Myocyte (in vitro differentiated cells): Measurements from ENCODE around the gene ARID3C. TPM values are rescaled to one million over a fixed set of nuclear protein-coding genes. Genes with fewer than 3 reads are reported as not detected.
A peak's percentile ranks its signal among the peaks of the same experiment; 100 is the strongest.
"Not testable (repeated sequence)": the region's sequence is repeated elsewhere in the genome, so short reads cannot be mapped to it uniquely, and the experiment has no call there.

Experiments used
- DNase-seq: peaks from one replicate; pipeline ENCODE4 v3.0.0-alpha.2; 2012; ENCODE audit warnings: low read depth
- total RNA-seq: library from RNA; depleted of rRNA; stranded (reverse); fragments of >200 nt; gene quantifications from 2 replicates; pipeline ENCODE4 v1.2.3, GENCODE V29; 2014

The ARID3C gene
- total RNA-seq, 1 donor from 2014 or later: not detected

DNA sequence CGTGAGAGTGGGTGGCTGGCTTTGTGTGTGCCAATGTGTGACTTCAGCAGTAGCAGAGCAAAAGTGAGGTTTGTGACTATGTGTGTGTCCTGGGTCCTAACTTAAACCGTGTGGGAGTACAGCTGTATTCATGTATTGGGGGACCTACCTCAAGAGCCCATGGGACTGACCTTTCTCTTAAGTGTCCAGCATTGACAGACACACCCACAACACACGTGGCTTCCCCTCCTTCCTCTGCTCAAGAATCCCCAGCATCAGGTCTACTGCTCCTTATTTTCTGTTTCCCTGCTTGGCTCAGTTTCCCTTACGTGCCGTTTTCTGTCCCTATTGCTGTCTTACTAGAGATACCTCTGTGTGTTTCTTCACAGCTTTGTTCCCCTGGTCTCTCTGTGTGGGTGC lies 23.7 kb upstream of the ARID3C start:
- no peak for DNase-seq

DNA sequence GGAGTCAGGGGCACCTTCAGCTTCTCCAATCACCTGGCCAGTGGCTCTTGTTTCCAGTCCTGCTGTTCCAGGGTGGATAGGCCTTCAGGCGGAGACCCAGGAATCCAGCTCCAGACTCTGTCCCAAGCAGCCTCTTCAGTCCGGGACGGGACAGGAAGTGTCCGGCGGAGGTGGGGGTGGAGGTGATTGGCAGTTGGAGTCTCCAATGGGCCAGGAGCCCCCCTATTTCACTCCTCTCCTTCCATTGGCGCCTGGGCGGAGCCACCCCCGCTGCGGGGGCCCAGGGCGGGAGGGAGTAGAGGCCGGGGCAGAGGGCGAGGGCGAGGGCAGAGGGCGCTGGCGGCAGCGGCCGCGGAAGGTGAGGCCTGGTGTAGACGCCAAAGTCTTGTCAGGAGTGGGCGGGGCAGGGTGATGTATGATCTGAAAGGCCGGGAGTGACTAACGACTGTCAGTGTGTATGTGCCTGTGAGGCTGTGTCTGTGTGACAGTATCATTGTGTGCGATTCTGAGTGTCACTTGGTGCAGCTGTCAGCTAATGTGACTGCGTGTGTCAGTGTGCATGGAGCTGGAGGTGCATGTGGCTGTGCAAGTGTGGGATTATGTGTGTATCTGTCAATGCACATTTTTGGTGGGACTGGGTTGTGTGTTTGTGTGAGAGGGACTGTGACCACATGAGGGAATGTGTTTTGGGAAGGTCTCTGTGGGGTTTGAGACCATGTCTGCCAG lies 23.2 kb upstream of the ARID3C start, which contains the start of gene IL11RA:
Gene IL11RA (plus strand): TSS at position 310 of the 726 bp plus-strand sequence. CDS start 3,033 bp downstream, outside the sequence.
- DNase-seq: peak; percentile 90

DNA sequence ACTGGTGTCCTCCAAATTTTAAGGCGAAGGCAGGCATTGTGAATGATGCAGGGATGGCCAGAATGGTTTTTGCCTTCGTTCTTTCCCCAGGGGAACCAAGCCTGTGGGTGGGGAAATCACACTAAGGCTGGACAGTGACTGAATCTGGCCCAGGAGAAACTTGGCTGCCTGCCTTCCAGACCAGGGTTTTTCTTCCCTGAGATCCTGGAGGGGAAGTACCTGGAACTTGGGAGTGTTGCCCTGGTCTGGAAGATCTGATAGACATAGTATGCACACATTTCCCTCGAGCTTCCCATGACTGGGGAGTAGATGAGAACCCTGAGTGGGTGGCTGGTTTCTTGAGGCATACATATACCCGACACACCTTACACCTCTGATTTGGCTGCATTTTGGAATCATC lies 22.5 kb upstream of the ARID3C start:
- no peak for DNase-seq

DNA sequence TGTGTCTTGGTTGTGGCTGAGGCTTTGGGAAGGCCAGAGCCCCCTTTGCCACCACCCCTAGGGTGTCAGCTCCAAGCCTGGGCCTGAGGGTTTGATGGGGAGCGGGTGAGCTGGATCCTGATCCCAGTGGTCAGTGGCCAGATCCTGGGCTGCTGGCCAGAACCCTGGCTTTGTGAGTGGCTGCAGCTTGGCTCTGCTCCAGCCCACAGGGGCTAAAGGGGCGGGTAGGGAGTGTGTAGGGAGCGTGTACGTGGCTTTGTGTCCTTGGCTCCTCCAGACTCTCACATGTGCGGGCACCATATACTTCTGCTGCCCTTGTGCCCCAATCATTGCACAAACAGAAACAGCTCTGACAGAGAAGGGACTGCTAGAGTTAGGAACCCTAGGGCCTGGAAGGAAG lies 21.9 kb upstream of the ARID3C start:
- DNase-seq: peak; percentile 84

DNA sequence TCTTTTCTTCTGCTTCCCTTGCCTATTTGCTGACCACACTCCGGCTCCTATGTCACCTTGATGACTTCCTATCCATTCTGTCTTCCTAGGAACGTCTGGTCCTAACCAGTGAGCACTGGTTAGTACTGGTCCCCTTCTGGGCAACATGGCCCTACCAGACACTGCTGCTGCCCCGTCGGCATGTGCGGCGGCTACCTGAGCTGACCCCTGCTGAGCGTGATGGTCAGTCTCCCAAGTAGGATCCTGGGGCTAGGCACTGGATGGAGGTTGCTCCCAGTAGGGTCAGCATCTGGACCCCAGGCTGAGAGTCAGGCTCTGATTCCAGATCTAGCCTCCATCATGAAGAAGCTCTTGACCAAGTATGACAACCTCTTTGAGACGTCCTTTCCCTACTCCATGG lies 19.8 kb upstream of the ARID3C start:
- no peak for DNase-seq

DNA sequence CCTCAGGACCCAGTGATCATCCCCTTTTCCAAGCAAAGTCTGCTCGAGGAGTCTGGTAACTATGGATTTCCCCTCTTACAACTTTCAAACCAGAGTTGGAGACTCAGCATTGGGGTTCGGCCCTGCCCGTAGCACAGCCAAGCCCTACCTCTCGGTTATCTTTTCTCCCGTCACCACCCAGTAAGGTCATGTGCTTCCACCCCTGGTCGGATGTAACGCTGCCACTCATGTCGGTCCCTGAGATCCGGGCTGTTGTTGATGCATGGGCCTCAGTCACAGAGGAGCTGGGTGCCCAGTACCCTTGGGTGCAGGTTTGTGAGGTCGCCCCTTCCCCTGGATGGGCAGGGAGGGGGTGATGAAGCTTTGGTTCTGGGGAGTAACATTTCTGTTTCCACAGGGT lies 18.8 kb upstream of the ARID3C start:
- DNase-seq: no peak

DNA sequence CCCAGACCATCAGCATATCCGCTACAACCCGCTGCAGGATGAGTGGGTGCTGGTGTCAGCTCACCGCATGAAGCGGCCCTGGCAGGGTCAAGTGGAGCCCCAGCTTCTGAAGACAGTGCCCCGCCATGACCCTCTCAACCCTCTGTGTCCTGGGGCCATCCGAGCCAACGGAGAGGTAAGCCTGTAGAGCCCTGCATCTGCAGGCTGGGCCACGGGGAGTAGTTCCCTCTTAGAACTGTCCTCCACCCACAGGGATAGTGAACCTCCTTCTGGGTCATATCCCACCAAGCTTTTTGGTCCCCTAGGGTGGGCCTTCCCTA lies 18.2 kb upstream of the ARID3C start:
- no peak for DNase-seq

DNA sequence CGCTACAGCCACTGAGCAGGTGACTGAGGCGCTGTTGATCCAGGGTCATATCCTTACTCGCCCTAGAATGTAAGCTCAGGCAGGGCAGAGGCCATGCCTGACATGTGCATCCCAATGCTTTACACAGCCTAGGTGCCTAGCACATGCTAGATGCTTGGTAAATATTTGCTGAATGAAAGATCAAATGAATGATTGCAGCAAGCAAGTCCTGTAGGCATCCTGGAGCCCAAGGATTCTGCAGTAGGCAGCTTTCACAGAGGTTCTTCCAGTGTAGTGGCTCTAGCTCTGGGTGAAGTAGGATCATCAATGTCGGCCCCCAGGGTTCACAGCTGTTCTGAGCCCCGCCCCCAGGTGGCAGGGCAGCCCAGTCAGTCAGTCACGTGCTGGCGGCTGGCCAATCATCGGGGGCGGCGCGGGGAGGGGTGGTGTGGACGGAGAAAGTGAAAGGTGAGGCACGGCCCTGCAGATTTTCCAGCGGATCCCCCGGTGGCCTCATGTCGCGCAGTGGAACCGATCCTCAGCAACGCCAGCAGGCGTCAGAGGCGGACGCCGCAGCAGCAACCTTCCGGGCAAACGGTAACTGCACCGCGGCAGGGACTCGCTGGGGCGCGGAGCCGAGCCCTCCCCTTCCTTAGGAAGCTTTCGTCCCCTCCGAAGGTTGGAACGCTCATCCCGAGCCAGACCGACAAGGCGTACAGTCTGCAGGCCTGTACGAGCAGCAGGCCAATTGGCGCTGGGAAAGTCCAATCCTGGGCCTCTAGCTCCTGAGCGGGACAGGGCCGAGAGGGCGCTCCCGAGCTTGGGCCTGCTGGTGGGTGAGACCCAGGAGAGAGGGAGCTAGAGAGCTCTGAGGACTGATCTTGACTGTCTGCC lies 17.6 kb upstream of the ARID3C start, which contains the start of gene GALT:
Gene GALT (plus strand): TSS at position 465 of the 873 bp plus-strand sequence. CDS start 30 bp downstream, at position 495.
- peak; percentile 93 for DNase-seq

DNA sequence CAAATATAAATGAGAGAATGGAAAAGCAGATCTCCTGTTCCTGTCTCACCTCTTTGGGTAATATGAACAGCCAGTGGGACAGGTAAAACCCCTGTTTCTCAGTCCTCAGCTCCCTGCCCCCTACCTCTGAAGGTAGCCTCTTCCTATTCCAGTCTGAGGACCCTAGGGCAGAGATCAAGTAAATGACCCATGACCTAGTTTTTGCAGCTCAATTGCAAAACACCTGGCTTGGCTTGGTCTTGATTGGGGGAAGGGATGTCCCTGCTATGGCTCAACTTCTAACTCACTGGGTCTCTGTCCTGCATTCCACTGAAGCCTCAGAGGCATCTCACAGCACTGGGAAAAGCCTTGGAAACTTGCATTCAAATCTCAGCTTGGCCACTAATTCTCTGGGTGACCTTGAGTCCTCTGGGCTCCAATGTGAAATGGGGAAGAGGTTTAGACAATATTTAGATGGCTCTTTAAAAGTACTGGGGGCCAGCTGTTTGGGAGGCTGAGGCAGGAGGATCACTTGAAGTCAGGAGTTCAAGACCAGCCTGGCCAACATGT lies 16.0 kb upstream of the ARID3C start:
- no peak for DNase-seq

DNA sequence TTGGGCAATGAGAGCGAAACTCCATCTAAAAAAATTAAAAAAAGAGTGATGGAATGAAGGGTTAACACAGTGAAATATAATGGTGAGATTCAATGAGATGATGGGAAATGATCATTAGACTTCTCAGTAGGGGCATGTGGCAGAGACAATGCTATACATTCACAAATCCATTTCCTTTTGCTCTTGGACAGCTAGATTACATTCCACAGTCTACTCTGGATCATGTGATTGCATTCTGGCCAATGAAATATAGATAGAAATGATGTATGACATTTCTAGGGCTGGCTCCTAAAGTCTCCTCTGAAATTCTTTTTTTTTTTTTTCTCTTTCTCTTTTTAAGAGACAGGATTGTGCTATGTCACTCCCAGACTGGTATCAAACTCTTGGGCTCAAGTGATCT lies 13.8 kb upstream of the ARID3C start:
- DNase-seq: no peak

DNA sequence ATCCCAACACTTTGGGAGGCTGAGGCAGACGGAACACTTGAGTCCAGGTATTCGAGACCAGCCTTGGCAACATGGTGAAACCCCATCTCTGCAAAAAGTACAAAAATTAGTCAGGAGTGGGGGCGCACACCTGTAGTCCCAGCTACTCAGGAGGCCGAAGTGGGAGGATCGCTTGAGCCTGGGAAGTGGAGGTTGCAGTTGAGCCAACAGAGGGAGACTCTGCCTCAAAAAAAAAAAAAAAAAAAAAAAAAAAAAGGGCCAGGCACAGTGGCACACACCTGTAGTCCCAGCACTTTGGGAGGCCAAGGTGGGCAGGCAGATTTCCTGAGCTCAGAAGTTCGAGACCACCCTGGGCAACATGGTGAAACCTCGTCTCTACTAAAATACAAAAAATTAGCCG lies 10.5 kb upstream of the ARID3C start:
- DNase-seq: not testable (repeated sequence)

DNA sequence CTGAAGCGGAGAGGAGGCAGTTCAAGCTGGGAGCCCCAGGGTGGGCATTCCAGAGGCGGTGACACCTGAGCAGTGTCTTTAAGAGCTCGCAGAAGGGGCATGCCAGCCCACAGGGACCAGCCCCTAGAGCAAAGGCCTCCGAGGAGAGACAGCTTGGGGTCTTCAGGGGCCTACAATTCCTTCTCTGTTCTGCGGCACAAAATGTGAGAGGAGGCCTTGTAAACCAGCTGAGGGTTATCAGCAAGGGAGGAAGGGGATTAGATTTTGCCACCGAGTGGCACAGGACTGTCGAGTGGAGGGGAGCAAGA lies 9.2 kb upstream of the ARID3C start:
- DNase-seq: no peak

DNA sequence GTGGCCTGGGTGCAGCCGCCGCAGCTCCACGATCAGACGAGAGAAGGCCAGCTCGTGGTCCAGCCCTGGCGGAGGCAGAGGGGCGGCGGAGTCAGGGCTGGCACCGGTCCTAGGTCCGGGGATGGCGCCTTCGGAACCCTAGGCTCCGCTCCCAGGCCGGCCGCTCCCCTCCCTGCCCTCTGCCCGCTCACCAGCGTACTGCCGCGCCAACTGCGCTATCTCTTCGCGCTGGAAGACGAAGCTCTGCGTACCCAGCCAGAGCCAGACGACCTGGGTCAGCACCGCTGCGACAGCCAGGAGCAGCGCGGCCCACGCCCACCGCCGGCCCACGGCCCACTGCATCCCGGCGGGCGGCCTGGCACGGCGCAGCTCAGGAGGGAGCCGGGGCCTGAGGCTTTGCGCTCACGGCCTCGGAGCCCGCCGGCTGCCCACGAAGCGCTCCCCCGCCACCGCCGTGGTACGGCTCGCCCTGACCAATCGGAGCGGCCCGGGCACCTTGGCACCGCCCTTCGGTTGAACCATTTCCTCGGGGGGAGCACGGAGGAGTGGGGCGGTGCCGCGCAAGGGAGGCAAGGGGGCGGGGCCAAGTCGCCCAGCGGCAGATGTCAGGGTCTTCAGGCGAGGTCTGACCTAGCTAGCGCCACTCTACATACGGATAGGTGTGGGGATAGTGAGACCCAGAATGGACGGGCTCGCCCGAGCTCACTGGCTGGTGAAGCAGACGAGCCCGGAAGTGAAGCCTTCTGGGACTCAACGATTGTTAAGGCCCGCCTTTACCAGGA lies 8.7 kb upstream of the ARID3C start, which contains the start of gene SIGMAR1:
Gene SIGMAR1 (minus strand): TSS at position 432 of the 782 bp plus-strand sequence. CDS start 90 bp downstream, at position 342.
- peak; percentile 96 for DNase-seq

DNA sequence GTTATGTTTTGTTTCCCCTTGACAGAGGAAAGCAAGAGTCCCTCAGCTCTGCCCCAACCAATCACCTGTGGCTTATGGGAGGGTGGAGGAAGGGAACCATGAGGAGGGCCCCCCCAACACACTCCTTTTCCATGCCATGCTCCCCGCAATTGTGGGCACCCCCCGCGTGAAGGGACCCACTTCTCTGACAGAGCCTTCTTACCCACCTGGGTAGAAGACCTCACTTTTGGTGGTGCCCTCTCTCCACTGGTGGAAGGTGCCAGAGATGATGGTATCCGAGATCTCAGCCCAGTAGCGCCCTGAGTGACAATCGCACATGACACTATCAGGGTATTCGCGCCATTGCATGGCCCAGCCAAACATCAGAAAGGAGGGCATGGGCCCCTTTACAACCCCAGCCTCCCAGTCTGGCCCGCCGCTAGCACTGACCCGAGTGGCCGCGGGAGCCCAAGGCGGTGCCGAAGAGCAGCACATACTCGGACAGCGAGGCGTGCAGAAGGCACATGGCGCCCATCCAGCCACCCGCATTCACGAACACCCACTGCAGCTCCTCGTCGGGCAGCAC lies 8.0 kb upstream of the ARID3C start:
- DNase-seq: peak; percentile 30

DNA sequence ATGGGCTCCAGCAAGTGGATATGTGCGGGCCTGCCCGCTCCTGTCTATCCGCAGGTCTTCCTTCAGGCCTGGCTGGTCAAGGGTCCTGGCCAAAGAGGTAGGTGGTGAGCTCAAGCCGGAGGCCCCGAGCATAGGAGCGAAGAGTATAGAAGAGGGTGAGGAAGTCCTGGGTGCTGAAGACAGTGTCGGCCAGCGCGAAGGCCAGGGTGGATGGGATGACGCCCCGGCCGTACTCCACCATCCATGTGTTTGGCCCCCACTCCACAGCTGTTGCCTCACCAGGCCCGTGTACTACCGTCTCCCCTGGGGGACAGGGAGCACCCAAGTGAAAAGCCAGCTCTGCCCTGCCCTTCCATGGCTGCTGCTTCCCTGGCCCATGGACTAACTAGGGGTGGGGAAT lies 6.7 kb upstream of the ARID3C start:
- DNase-seq: no peak

DNA sequence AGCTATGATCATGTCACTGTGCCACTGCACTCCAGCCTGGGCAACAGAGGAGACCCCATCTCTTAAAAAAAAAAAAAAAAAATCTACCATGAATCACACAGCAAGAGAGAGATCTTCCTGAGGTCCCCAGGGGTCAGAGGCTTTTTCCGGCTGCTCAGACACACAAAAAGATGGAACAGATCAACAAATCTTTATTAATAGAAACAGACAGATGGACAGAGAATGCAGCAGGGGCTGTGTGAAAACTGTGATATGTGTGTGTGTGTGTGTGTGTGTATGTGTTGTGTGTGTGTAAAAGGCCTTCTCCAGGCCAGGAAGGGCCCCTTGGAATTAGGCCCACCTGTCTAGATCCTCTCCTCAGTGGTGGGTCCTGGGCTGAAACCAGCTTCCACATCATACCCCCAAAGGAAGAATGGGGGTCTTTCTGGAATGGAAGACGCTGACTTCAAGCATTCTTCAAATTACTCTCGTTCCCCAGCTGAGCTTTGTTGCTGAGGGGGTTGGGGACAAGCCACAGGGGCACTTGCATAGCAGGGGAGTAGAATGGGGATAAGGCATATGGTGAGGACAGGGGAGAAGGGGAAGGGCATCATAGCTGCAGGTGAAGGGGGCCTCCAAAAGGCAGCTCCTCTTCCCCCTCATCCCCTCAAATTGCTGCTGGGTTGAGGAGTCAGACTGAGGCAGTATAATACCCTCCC lies 5.8 kb upstream of the ARID3C start:
- DNase-seq: peak; percentile 68

DNA sequence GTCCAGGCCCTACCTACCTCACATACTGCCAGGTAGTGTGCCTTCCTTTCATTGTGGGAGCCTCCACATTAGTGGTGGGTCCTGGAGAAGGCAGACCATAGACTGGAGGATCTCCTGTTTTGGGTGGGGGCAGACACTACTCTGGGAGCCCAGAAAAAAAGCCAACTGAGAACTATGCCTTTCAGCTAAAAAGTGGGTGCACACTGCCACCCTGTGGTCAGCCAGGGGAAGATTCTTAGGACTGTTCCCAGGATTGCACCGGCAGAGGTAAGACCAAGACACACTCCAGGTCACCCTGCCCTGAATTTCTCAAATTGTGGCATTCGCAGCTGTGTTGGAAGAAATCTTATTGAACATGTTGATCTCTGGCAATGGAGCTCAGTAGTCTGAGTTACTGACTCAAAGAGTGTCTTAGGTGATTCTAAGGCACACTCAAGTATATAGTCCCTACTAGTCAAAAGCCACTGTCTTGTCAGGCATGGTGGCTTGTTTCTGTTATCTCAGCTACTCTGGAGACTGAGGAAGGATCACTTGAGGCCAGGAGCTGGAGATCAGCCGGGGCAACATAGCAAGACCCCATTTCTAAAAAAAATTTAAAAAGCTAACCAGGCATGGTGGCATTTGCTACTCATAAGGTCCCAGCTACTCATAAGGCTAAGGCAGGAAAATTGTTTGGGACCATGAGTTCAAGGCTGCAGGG lies 5.1 kb upstream of the ARID3C start:
- DNase-seq: peak; percentile 64

DNA sequence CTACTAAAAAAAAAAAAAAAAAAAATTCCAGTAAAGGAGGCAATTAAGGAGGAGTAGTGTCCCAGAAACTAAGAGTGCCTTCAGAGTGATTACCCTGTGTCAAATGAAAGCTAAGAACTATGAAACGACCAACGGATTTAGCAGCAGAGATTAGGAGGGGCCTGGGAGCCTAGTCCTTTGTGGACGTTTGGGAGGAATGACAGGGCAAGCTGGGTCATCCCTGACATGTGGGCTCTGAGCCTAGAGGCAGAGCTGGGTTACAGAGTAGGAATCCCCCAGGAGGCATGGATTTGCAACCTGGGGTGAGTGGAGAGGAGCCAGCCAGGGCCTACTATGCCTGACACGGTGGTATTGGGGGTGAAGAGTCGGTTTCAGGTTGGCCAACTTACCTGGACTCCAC lies 4.3 kb upstream of the ARID3C start:
- DNase-seq: no peak

DNA sequence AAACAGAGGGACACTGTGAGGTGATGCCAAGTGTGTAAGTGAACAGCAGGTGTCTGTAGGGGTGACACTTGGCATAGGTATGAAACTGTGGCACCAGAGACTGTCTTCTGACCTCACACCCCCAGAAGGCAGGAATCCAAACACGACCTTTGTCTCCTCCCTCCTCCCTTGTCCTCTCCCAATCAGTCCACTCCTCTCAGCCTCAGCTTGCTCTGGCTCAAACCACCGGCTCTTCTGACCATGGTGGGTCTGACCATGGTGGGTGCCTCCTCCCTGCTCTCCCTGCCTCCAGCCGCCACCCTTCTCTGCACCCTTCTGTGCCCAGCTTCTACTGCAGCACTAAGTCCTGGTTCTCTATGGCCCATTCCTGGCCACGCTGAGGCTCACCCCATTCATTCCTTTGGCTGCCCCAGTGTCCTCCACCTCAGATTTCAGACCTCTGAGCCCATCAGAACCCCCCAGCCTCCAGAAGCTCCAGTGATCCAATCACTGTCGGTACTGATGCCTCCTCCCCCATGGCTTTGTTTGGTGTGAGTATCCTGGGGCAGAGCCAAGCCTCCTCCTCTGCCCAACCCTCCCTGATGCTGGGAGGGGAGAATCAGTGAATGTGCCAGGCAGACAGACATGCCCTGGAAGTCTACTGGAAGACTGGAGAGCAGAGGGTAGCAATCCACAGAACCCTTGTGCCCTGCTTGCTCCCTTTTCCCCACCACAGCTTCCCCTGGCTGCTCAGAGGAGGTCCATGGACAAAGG lies 1.7 kb upstream of the ARID3C start:
- DNase-seq: no peak
